Measurements from ENCODE around the gene KRTAP10-6.
"Not testable (repeated sequence)": the region's sequence is repeated elsewhere in the genome, so short reads cannot be mapped to it uniquely, and the experiment has no call there.

The KRTAP10-6 gene

GRCh38 chr21:44599264-44600029 is 7.1 kb upstream of the KRTAP10-6 start:
- no peak for DNase-seq

DNA sequence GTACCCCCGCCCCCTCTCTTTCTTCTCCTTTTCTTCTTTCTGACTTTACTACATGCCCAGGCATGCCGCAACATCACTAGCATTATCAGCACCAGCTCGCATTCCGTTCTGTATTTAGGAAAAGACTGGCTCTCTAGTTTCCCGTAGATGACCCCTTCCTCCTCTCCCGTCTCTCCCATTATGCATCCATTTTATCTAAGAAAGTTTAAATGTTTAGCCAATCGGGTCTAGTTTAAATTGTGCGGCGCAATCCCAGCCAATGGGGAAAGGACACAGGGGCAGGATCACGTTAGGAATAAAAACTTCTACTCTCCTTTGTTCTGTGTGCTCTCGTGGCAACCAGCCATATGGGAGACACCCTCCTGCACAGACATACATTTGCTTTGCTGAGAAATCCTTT is 5.8 kb upstream of the KRTAP10-6 start:
- no peak for DNase-seq

- DNase-seq = no peak
Measured at GRCh38 chr21:44596068-44596725, 3.9 kb upstream of the KRTAP10-6 start.

- DNase-seq = no peak
Measured at GRCh38 chr21:44595524-44595923, 3.2 kb upstream of the KRTAP10-6 start.

DNA sequence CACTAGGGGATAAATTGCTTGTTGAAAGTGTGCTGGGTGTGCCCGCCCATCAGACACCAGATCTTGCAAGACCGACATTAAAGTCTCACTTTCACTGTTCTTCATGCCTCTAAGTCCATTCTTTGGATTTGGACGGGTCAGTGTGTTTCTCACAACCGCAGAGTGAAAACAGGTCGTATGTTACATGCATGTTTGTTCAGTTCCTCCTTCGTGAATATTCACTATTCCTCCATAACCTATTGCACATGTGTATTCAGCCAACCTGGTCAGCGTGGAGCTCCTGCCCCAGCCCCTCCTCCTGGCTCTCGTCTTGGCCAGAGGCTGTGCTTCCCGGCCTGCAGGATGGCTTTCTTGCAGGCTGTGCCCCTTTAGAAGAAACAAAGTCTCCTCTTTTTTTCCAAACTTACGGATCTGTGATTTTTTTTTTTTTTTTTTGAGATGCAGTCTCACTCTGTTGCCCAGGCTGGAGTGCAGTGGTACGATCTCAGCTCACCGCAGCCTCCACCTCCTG is 2.2 kb upstream of the KRTAP10-6 start:
- no peak for DNase-seq

- no peak for DNase-seq
Measured at GRCh38 chr21:44593598-44594405, 1.5 kb upstream of the KRTAP10-6 start.

DNA sequence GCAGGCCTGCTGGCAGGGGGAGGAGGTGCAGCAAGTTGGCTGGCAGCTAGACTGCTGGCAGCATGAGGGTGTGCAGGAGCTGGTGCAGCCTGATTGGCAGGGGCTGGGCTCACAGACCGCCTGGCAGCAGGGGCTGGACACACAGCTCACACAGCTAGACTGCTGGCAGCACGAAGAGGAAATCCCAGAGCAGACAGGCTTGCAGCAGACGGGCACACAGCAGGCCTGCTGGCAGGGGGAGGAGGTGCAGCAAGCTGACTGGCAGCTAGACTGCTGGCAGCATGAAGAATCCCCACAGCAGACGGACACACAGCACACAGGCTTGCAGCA is 539 bp downstream of the KRTAP10-6 start:
- not testable (repeated sequence) for DNase-seq

DNA sequence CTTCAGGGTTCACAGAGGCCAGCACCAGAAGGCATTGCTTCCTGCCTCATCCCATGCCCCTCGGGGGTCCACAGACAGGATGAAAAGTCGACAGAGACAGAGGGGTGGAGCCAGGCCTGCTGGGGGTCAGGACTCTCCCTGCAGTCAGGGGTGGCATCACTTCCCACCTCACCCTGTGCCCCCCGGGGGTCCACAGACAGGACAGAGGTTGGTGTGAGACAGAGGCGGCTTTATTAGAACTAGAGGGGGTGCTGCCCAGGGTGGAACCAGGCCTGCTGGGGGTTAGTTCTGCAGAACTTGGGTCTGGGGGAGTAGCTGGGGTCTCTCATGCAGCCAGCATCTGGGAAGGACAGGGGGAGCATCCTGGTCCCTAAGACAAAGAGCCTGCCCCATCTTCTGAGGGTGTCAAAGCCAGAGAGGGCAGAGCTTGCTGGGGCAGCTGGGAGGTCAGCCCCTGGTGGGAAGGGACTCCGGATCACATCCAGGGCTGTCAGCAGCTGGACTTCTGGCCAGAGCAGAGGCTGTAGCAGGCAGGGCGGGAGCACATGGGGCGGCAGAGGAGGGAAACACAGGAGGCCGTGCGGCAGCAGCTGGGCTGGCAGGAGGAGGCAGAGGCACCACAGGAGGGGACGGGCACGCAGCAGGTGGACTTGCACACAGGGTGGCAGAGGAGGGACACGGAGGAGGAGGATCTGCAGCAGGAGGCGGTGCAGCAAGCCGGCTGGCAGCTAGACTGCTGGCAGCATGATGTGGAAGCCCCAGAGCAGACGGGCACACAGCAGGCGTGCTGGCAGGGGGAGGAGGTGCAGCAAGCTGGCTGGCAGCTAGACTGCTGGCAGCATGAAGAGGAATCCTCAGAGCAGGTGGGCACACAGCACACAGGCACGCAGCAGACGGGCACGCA is 1.2 kb downstream of the KRTAP10-6 start:
- DNase-seq = not testable (repeated sequence)

DNA sequence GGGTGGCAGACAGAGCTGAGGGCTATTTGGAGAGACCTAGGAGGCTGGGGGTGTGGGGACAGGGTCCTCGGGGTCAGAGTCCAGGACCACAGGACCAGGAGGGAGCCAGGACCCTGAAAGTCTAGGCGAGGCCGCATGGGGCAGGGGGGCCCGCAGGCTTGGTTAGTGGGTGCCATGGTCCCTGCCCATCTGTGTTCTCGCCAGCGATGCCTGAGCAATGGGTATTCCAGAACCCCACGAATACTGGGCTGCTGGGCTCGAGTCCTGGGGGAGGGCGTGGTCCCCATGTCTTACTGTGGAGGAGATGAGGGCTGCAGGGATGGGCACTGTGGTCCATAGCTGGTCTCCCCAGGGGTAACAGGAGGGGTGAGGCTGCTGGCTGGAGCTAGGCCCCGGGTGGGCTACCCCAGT is 2.0 kb downstream of the KRTAP10-6 start:
- DNase-seq = no peak

GRCh38 chr21:44589586-44590305 is 2.6 kb downstream of the KRTAP10-6 start:
- no peak for DNase-seq

DNA sequence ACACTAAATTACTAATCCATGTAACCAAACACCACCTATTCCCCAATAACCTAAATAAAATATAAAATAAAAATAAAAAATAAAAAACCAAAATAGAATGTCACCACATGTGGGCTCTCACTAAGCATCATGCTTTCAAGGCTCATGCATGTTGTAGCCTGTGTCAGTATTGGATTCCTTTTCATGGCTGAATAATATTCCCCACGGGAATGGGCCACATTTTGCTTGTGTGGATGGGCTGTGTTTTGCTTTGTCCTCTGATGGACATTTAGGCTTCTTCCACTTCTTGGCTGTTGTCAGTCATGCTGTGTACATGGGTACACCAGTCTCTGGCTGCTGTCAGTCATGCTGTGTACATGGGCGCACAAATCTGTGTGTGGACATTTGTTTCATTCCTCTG is 3.2 kb downstream of the KRTAP10-6 start:
- no peak for DNase-seq

DNA sequence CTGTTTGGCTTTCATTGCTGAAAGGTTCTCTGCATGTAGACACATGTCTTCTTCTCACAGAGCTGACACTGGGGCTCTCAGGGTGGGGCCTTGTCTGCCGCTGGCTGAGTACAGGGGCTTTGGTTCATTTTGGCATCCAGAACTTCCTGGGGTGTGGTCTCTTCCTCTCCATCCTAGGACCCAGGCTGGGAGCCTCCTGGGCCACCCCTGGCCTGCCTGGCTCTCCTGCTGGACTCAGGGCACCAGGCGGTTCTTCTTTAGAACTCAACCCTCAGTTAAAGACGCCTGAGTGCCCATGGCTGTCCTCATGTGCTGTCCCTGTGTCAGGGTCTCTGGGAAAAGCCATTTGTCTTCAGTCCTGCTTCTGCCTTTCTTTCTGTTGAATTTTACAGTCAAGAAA is 6.4 kb downstream of the KRTAP10-6 start:
- no peak for DNase-seq

- DNase-seq = peak in 1 of 2 donors; percentile 22
Measured at GRCh38 chr21:44583800-44584147, 8.5 kb downstream of the KRTAP10-6 start.

- no peak for DNase-seq
Measured at GRCh38 chr21:44583089-44583799, 9.1 kb downstream of the KRTAP10-6 start.

GRCh38 chr21:44582055-44582454 is 10.2 kb downstream of the KRTAP10-6 start:
- no peak for DNase-seq

GRCh38 chr21:44581158-44581557 is 11.1 kb downstream of the KRTAP10-6 start:
- no peak for DNase-seq

- not testable (repeated sequence) for DNase-seq
Measured at GRCh38 chr21:44580231-44580821, 12.0 kb downstream of the KRTAP10-6 start, which contains the start of gene KRTAP10-5. TSS of gene KRTAP10-5 (minus strand) at chr21:44580604. CDS start at chr21:44580578, 26 bp downstream.

- no peak for DNase-seq
Measured at GRCh38 chr21:44579833-44580144, 12.5 kb downstream of the KRTAP10-6 start.

DNA sequence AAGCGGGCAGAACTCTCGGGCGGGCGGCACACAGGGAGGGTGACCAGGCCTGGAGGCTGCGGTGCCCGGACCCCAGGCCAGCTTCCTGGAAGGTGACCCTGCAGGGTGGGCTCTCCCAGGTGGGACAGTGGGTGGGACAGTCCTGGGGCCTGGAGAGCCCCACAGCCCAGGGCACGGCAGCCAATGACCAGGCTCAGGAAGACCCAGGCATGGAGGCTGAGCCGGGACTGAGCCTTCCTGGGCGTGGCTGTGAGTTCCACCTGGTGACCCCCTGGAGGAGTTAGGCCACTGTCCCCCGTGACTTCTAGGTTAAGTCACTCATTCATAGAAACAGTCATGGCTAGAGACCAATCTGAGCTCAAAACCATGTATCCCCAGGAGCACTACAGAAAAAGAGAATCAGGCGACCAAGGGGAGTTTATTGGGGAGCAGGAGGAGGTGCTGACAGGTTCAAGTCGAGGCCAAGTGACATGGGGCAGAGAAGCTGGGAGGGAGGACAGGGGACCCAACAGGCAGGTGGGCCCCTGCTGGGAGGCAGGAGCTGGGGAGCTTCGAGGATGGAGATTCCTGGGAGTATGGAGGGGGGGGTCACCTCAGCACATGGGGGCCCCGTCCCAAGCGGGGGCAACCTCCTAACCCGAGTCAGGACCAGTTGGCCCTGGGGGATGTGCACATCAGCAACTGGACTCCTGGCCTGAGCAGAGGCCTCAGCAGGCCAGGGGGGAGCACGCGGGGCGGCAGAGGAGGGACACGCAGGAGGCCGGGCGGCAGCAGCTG is 13.1 kb downstream of the KRTAP10-6 start:
- DNase-seq = no peak
